ACC112 (cell line): Measurements from ENCODE around the gene TUFT1.
A peak's percentile ranks its signal among the peaks of the same experiment; 100 is the strongest.

Experiments
- H2AFZ ChIP-seq: fragments of 200-600 bp; sonication (generic); one replicate; pipeline ENCODE4 v1.6.0; 2017; ENCODE audit warnings: antibody characterized with exemption, low read length; ENCODE audit not compliant: unreplicated experiment
- H3K27ac ChIP-seq: fragments of 200-600 bp; sonication (generic); 2 replicates; pipeline ENCODE4 v1.5.1; 2014; ENCODE audit warnings: low read depth, mild to moderate bottlenecking, antibody characterized with exemption, low read length, moderate library complexity
- H3K27me3 ChIP-seq: fragments of 200-600 bp; sonication (generic); 2 replicates; pipeline ENCODE4 v1.6.1; 2014; ENCODE audit warnings: mild to moderate bottlenecking, antibody characterized with exemption, low read length, moderate library complexity, mixed read lengths; ENCODE audit not compliant: insufficient read depth
- H3K36me3 ChIP-seq: fragments of 200-600 bp; sonication (generic); 2 replicates; pipeline ENCODE4 v1.6.1; 2016; ENCODE audit warnings: mild to moderate bottlenecking, antibody characterized with exemption, low read length, moderate library complexity, mixed read lengths; ENCODE audit not compliant: insufficient read depth
- H3K4me1 ChIP-seq: fragments of 200-600 bp; sonication (generic); one replicate; pipeline ENCODE4 v1.6.1; 2016; ENCODE audit warnings: low read length, mixed read lengths; ENCODE audit not compliant: insufficient read depth, unreplicated experiment, control insufficient read depth
- H3K4me3 ChIP-seq: fragments of 200-600 bp; sonication (generic); 2 replicates; pipeline ENCODE4 v1.5.1; 2014; ENCODE audit warnings: mild to moderate bottlenecking, low read depth, low read length
- H3K79me2 ChIP-seq: fragments of 200-600 bp; sonication (generic); one replicate; pipeline ENCODE4 v1.6.0; 2016; ENCODE audit warnings: low read length; ENCODE audit not compliant: control insufficient read depth, unreplicated experiment, insufficient read depth

The TUFT1 gene

DNA sequence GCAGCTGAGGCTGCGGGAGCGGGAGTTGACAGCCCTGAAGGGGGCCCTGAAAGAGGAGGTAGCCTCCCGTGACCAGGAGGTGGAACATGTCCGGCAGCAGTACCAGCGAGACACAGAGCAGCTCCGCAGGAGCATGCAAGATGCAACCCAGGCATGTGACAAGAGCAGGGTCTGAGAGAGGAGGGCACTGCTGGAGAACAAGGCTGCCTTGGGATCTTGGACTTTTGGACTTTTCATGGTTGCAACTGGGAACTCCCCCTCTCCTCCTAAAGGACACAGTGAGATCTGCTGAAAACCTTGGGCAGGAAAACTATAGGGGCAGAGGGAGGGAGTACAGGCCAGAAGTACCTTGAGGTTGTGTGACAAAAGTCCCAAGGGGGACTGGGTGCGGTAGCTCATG, 15.4 kb upstream of the TUFT1 start:
- Histone ChIP-seq H3K4me1 (peaks cover 2% of the 10 kb centered on the region), H2AFZ (no peak overlapping the region), H3K27me3 (no peaks in the 10 kb centered on the region; the same call in 1 of the 2 replicates), H3K27ac (no peak overlapping the region), H3K36me3 (no peaks in the 10 kb centered on the region), H3K79me2 (no peaks in the 10 kb centered on the region), H3K4me3 (no peak overlapping the region)

GRCh38 chr1:151526735-151527525, 13.2 kb upstream of the TUFT1 start:
- H3K27me3 ChIP-seq, result no peaks in the 10 kb centered on the region; the same call in 1 of the 2 replicates
- H3K79me2 ChIP-seq, result no peaks in the 10 kb centered on the region
- H3K36me3 ChIP-seq, result no peaks in the 10 kb centered on the region
- no peak overlapping the region for H3K27ac ChIP-seq
- H3K4me1 ChIP-seq, result no peaks in the 10 kb centered on the region
- H2AFZ ChIP-seq, result no peak overlapping the region
- H3K4me3 ChIP-seq, result no peak overlapping the region

DNA sequence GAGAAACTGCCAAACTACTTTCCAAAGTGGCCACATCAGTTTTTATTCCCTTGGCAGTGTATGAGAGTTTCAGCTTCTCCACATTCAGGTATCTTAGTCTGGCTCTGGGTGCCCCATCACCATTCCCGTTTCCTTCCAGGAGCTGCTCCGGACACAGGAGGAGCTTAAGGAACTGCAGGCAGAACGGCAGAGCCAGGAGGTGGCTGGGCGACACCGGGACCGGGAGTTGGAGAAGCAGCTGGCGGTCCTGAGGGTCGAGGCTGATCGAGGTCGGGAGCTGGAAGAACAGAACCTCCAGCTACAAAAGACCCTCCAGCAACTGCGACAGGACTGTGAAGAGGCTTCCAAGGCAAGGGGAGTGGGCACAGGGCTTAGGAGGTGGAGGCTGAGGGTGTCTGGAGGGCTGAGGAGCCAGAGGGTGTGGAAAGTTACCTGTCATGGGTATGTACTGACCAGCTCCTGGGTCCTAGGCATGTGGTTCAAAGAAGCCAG, 10.9 kb upstream of the TUFT1 start:
- no peaks in the 10 kb centered on the region for H3K79me2 ChIP-seq
- H2AFZ ChIP-seq, result no peak overlapping the region
- no peaks in the 10 kb centered on the region for H3K27me3 ChIP-seq
- no peak overlapping the region for H3K27ac ChIP-seq
- no peaks in the 10 kb centered on the region for H3K4me1 ChIP-seq
- no peak overlapping the region for H3K4me3 ChIP-seq
- H3K36me3 ChIP-seq, result no peaks in the 10 kb centered on the region

DNA sequence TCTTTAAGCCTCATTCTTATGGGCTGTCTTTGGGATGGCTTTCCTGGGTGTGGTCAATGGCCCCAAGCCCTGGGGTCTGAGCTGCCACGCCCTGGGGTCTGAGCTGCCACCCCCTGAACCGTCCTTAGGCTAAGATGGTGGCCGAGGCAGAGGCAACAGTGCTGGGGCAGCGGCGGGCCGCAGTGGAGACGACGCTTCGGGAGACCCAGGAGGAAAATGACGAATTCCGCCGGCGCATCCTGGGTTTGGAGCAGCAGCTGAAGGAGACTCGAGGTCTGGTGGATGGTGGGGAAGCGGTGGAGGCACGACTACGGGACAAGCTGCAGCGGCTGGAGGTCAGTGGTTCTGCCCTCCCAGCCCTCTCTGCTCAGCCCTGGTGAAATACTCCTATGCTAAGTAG, 10.3 kb upstream of the TUFT1 start:
- Histone ChIP-seq H3K4me3 (no peak overlapping the region), H3K79me2 (no peaks in the 10 kb centered on the region), H2AFZ (no peak overlapping the region), H3K36me3 (no peaks in the 10 kb centered on the region), H3K27me3 (no peaks in the 10 kb centered on the region), H3K4me1 (no peaks in the 10 kb centered on the region), H3K27ac (no peak overlapping the region)

- peaks cover 7% of the 10 kb centered on the region for H3K4me1 ChIP-seq
- H3K79me2 ChIP-seq, result no peaks in the 10 kb centered on the region
- no peak overlapping the region for H3K27ac ChIP-seq
- H3K4me3 ChIP-seq, result no peak overlapping the region
- H2AFZ ChIP-seq, result no peak overlapping the region
- no peaks in the 10 kb centered on the region for H3K27me3 ChIP-seq
- no peaks in the 10 kb centered on the region for H3K36me3 ChIP-seq
Observed at GRCh38 chr1:151530461-151530860, 9.6 kb upstream of the TUFT1 start.

DNA sequence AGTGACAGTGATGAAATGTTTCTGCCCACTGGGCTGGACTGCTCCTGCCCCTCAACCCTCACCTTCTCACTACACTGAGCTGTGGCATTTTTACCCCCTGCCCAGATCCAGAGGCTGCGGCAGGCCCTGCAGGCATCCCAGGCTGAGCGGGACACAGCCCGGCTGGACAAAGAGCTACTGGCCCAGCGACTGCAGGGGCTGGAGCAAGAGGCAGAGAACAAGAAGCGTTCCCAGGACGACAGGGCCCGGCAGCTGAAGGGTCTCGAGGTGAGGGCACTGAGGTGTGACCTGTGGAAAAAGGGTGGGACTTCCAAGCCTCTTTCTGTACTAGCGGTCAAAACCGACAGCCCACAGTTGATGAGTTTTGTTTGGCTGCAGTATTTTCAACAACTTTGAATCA, 6.2 kb upstream of the TUFT1 start:
- Histone ChIP-seq H3K27me3 (no peaks in the 10 kb centered on the region), H2AFZ (no peak overlapping the region), H3K27ac (no peak overlapping the region), H3K36me3 (no peaks in the 10 kb centered on the region), H3K4me3 (no peak overlapping the region), H3K79me2 (no peaks in the 10 kb centered on the region), H3K4me1 (peaks cover 27% of the 10 kb centered on the region)

GRCh38 chr1:151534662-151535278, 5.3 kb upstream of the TUFT1 start:
- Histone ChIP-seq H3K36me3 (no peaks in the 10 kb centered on the region), H3K4me1 (peaks cover 35% of the 10 kb centered on the region), H2AFZ (peak overlapping the region; percentile 40)

DNA sequence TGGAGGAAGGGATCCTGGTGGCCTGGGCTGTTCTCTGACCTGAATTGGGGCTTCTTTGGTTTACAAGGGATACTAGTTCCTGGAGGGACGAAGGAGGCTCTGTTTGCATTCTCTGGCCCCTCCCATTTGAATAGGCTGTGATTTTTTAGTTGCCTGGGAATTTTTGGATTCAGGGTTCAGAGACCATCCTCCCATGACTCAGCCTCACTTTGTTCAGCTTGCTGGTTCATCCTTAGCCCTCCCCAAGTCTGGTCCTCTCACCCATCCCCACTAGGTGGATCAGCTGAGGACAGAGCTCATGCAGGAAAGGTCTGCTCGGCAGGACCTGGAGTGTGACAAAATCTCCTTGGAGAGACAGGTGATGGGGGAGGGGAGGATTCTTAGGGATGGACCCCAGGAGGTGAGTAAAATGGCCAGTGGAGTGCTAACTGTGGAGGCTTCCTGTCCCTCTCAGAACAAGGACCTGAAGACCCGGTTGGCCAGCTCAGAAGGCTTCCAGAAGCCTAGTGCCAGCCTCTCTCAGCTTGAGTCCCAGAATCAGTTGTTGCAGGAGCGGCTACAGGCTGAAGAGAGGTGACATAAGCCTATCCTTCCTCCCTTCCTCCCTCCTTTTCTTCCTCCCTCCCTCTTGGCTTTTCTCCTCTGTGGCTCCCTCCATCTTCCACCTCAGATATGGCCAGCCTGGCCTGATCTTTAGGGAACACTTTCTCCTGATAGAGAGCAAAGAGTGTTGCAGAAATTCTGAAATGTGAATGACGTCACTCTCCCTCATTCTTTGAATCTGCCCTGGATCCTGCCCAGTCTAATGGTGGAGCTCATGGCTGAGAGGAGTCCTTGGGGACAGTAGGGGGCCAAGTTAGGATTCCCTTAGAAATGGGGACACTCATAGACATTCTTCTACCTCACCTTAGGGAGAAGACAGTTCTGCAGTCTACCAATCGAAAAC, 4.5 kb upstream of the TUFT1 start:
- Histone ChIP-seq H3K27ac (no peak overlapping the region), H3K79me2 (no peaks in the 10 kb centered on the region), H3K4me1 (peaks cover 36% of the 10 kb centered on the region), H3K36me3 (no peaks in the 10 kb centered on the region), H3K4me3 (no peak overlapping the region), H2AFZ (peak overlapping the region; percentile 40), H3K27me3 (no peaks in the 10 kb centered on the region)

More at GRCh38 chr1:151534662-151535278, 5.3 kb upstream of the TUFT1 start:
- H3K79me2 ChIP-seq, result no peaks in the 10 kb centered on the region
- no peak overlapping the region for H3K4me3 ChIP-seq
- no peaks in the 10 kb centered on the region for H3K27me3 ChIP-seq
- H3K27ac ChIP-seq, result no peak overlapping the region

DNA sequence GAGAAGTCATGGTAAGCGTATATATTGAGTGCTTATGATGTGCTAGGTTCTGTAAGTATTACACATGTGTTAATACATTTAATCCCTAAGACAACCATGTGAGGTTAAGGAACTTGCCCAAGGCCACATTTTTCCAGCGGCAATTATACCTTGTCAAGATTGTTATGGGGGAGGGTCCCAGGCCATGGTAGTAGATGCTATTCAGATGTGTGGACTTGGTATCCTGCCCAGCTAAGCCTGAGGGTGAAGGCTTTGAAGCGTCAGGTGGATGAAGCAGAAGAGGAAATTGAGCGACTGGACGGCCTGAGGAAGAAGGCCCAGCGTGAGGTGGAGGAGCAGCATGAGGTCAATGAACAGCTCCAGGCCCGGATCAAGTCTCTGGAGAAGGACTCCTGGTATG, 3.6 kb upstream of the TUFT1 start:
- H3K79me2 ChIP-seq, result peaks cover 7% of the 10 kb centered on the region
- no peaks in the 10 kb centered on the region for H3K36me3 ChIP-seq
- H3K4me3 ChIP-seq, result no peak overlapping the region
- H3K27ac ChIP-seq, result peak overlapping the region; percentile 73
- peaks cover 40% of the 10 kb centered on the region for H3K4me1 ChIP-seq
- no peak overlapping the region for H2AFZ ChIP-seq
- no peaks in the 10 kb centered on the region for H3K27me3 ChIP-seq

GRCh38 chr1:151537112-151537511, 3.0 kb upstream of the TUFT1 start:
- Histone ChIP-seq H3K27me3 (no peaks in the 10 kb centered on the region), H3K4me1 (peaks cover 45% of the 10 kb centered on the region), H3K4me3 (no peak overlapping the region), H3K79me2 (peaks cover 13% of the 10 kb centered on the region), H2AFZ (no peak overlapping the region), H3K27ac (peak overlapping the region; percentile 73), H3K36me3 (no peaks in the 10 kb centered on the region)
